PC-9 (cell line): ENCODE results near the gene XPC.

Experiments used
- CTCF ChIP-seq: fragments of 200-600 bp; sonication (generic); conservative IDR thresholded peaks from 2 replicates; pipeline ENCODE4 v1.6.1; 2017; ENCODE audit warnings: mixed run types, antibody characterized with exemption, mild to moderate bottlenecking, moderate library complexity
- EZH2 ChIP-seq: fragments of 200-600 bp; sonication (generic); IDR thresholded peaks from 2 replicates; pipeline ENCODE4 v1.8.0; 2017; ENCODE audit warnings: antibody characterized with exemption, low read depth

- no peak for TF ChIP-seq EZH2
- TF ChIP-seq CTCF, result no peak
Observed at GRCh38 chr3:14133188-14133800, 45.1 kb downstream of the XPC start.
